BJ (cell line): ENCODE results near the gene PLIN4. TPM values are rescaled to one million over a fixed set of nuclear protein-coding genes. Genes with fewer than 3 reads are reported as not detected.

Source experiments
- CTCF ChIA-PET: fragments of 350-600 bp; formaldehyde crosslinking; extraction: SDS; loops from one replicate; lab custom pipeline; 2021; ENCODE audit warnings: antibody characterized with exemption, inconsistent platforms; lab: Yijun Ruan, JAX
- POLR2A ChIA-PET: fragments of 300-600 bp; sonication (Branson Sonifier 250); formaldehyde crosslinking; extraction: SDS; loops from one replicate; lab custom pipeline; 2021; ENCODE audit warnings: antibody characterized with exemption; lab: Charles Lee
- DNase-seq: peaks from one replicate; pipeline ENCODE4 v3.0.0-alpha.2; 2011; ENCODE audit warnings: low read depth
- H3K27me3 ChIP-seq: 2 replicates; pipeline ENCODE4 v1.6.0; 2011; ENCODE audit warnings: low read length; ENCODE audit not compliant: control insufficient read depth, insufficient read depth
- H3K36me3 ChIP-seq: 2 replicates; pipeline ENCODE4 v1.5.1; 2011; ENCODE audit warnings: low read length; ENCODE audit not compliant: control insufficient read depth, insufficient read depth
- H3K4me3 ChIP-seq: 2 replicates; pipeline ENCODE4 v1.5.1; 2011; ENCODE audit warnings: low read depth, mild to moderate bottlenecking, control low read depth, low read length
- polyA plus RNA-seq: library from polyadenylated mRNA; depleted of rRNA; stranded (reverse); fragments of >200 nt; gene quantifications from 2 replicates; pipeline ENCODE4 v1.2.3, GENCODE V29; 2011
- TF ChIP-seq, protein P1 (sequence below): IDR thresholded peaks from 2 replicates; pipeline ENCODE4 v1.5.1; 2011; ENCODE audit warnings: low read depth, mild to moderate bottlenecking, control low read depth, inconsistent platforms, low read length, moderate library complexity; ENCODE audit not compliant: insufficient read depth

PLIN4 gene
- polyA plus RNA-seq, 1 experiment = 0.01 TPM

- no peak overlapping the region for H3K4me3 ChIP-seq
- no peaks in the 10 kb centered on the region for H3K27me3 ChIP-seq
- H3K36me3 ChIP-seq = peaks cover 28% of the 10 kb centered on the region
- POLR2A ChIA-PET = no interaction called here
- CTCF ChIA-PET = no interaction called here
- no peak for DNase-seq
- TF ChIP-seq, protein P1, sequence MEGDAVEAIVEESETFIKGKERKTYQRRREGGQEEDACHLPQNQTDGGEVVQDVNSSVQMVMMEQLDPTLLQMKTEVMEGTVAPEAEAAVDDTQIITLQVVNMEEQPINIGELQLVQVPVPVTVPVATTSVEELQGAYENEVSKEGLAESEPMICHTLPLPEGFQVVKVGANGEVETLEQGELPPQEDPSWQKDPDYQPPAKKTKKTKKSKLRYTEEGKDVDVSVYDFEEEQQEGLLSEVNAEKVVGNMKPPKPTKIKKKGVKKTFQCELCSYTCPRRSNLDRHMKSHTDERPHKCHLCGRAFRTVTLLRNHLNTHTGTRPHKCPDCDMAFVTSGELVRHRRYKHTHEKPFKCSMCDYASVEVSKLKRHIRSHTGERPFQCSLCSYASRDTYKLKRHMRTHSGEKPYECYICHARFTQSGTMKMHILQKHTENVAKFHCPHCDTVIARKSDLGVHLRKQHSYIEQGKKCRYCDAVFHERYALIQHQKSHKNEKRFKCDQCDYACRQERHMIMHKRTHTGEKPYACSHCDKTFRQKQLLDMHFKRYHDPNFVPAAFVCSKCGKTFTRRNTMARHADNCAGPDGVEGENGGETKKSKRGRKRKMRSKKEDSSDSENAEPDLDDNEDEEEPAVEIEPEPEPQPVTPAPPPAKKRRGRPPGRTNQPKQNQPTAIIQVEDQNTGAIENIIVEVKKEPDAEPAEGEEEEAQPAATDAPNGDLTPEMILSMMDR = no peak
Measured at GRCh38 chr19:4492337-4493103, 25.8 kb downstream of the PLIN4 start.

DNA sequence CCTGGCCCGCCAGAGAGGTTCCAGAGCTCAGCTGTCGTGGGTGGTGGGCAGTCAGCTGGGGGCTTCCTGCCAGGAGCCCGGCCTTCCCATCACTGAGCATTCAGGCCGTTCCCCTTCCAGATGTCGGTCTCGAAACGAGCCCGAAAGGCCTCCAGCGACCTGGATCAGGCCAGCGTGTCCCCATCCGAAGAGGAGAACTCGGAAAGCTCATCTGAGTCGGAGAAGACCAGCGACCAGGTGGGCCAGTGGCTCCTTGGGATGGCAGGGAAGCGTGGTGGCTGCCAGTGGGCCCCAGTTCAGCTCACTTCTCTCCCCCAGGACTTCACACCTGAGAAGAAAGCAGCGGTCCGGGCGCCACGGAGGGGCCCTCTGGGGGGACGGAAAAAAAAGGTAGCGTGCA, 26.8 kb downstream of the PLIN4 start:
- Histone ChIP-seq H3K4me3 (no peak overlapping the region), H3K36me3 (peaks cover 29% of the 10 kb centered on the region), H3K27me3 (no peaks in the 10 kb centered on the region)
- TF ChIP-seq, protein P1 = no peak
- ChIA-PET POLR2A (no interaction called here), CTCF (no interaction called here)
- no peak for DNase-seq

- ChIA-PET CTCF (no interaction called here), POLR2A (no interaction called here)
- Histone ChIP-seq H3K4me3 (no peak overlapping the region), H3K36me3 (peaks cover 18% of the 10 kb centered on the region), H3K27me3 (no peaks in the 10 kb centered on the region)
- TF ChIP-seq, protein P1 = no peak
- DNase-seq = no peak
Measured at GRCh38 chr19:4488496-4488895, 29.8 kb downstream of the PLIN4 start.

- peaks cover 21% of the 10 kb centered on the region for H3K36me3 ChIP-seq
Measured at GRCh38 chr19:4487572-4487971, 30.7 kb downstream of the PLIN4 start.

DNA sequence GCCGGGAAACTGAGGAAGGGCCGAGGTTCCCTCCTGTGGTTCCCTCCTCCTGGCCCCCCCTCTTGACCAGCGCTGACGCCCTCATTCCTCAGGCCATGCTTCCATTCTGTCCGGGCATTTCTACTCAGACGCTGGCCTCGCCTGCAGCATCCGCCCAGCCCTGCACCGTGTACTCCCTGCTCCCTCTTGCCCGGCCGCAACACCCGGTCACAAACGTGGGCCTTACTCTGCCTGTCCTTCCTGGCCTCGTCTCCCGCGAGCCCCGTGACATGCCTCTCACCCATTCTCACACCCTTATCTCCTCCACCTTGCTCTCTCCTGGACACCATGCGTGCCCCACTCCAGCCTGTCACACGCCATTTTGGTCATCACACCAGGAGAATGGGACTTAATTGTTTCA, 34.9 kb downstream of the PLIN4 start:
- TF ChIP-seq, protein P1 = no peak
- ChIA-PET POLR2A (no interaction called here), CTCF (interaction anchor here (0.6 kb wide), 1 partner anchor 277 kb away, joined by 3 read pairs; no protein-coding TSS in a partner anchor)
- DNase-seq = no peak
- Histone ChIP-seq H3K27me3 (no peaks in the 10 kb centered on the region), H3K36me3 (peaks cover 18% of the 10 kb centered on the region), H3K4me3 (no peak overlapping the region)

More at GRCh38 chr19:4487572-4487971, 30.7 kb downstream of the PLIN4 start:
- CTCF ChIA-PET = no interaction called here
- no peak for DNase-seq
- H3K27me3 ChIP-seq = no peaks in the 10 kb centered on the region
- POLR2A ChIA-PET = no interaction called here
- TF ChIP-seq, protein P1 = no peak
- no peak overlapping the region for H3K4me3 ChIP-seq
